CD4-positive, alpha-beta T cell (primary cell): ENCODE results near the gene HDAC4. TPM values are rescaled to one million over a fixed set of nuclear protein-coding genes. Genes with fewer than 3 reads are reported as not detected.

Source experiments
- ATAC-seq: fragments of 200-7000 bp; cut with Tn5 transposase; one replicate; pipeline ENCODE4 v1.10.0; 2022; ENCODE audit warnings: mild to moderate bottlenecking; ENCODE audit not compliant: poor library complexity
- CTCF ChIA-PET: fragments of 350-600 bp; sonication (Branson Sonifier 250); formaldehyde crosslinking; loops from one replicate; lab custom pipeline; 2021; ENCODE audit warnings: antibody characterized with exemption, inconsistent platforms; lab: Charles Lee
- POLR2A ChIA-PET: fragments of 350-600 bp; sonication (Branson Sonifier 250); formaldehyde crosslinking; loops from one replicate; lab custom pipeline; 2021; ENCODE audit warnings: antibody characterized with exemption, inconsistent platforms; lab: Charles Lee
- DNase-seq, 14 experiments: peaks; one replicate each; pipeline ENCODE4 v3.0.0-alpha.2; 2013 to 2020; ENCODE audit warnings: mixed read lengths in 2 of 14
- H3K27ac ChIP-seq, 2 donors: one replicate each; pipeline versions ENCODE4 v1.5.1 to v1.7.0; 2013; ENCODE audit warnings: low read length in 2 of 2, low read depth in 1 of 2, mild to moderate bottlenecking in 1 of 2
- H3K27me3 ChIP-seq, 2 experiments: 1 replicate in 1 of 2; 2 replicates in 1 of 2; pipeline versions ENCODE4 v1.6.1 to v1.7.0; 2013; ENCODE audit warnings: low read length in 2 of 2, control low read depth in 1 of 2, mild to moderate bottlenecking in 1 of 2, moderate library complexity in 1 of 2; ENCODE audit not compliant: insufficient read depth in 2 of 2, control insufficient read depth in 1 of 2
- H3K36me3 ChIP-seq: one replicate; pipeline ENCODE4 v1.6.1; 2013; ENCODE audit warnings: low read length, control low read depth; ENCODE audit not compliant: insufficient read depth
- H3K4me1 ChIP-seq: one replicate; pipeline ENCODE4 v1.6.1; 2013; ENCODE audit warnings: low read length, control low read depth; ENCODE audit not compliant: insufficient read depth
- H3K4me3 ChIP-seq: one replicate; pipeline ENCODE4 v1.5.1; 2013; ENCODE audit warnings: mild to moderate bottlenecking, low read length, moderate library complexity
- H3K9me3 ChIP-seq, 2 experiments: 1 replicate in 1 of 2; 2 replicates in 1 of 2; pipeline versions ENCODE4 v1.6.1 to v1.7.0; 2013; ENCODE audit warnings: low read length in 2 of 2, mild to moderate bottlenecking in 2 of 2, control low read depth in 1 of 2, moderate library complexity in 1 of 2; ENCODE audit not compliant: control insufficient read depth in 1 of 2, insufficient read depth in 1 of 2
- H3K27ac Mint-ChIP-seq: one replicate; pipeline ENCODE4 v1.8.0; 2020; ENCODE audit warnings: mixed read lengths
- H3K27me3 Mint-ChIP-seq: one replicate; pipeline ENCODE4 v1.8.0; 2021; ENCODE audit warnings: mixed read lengths
- H3K36me3 Mint-ChIP-seq: one replicate; pipeline ENCODE4 v1.8.0; 2021; ENCODE audit warnings: low read depth, mixed read lengths
- H3K4me1 Mint-ChIP-seq: one replicate; pipeline ENCODE4 v1.8.0; 2021; ENCODE audit warnings: low read depth, mixed read lengths
- H3K4me3 Mint-ChIP-seq: one replicate; pipeline ENCODE4 v1.8.0; 2020; ENCODE audit warnings: mild to moderate bottlenecking, mixed read lengths
- H3K9me3 Mint-ChIP-seq: one replicate; pipeline ENCODE4 v1.8.0; 2020; ENCODE audit warnings: mixed read lengths
- intact Hi-C, 2 experiments: fragments of 100-400 bp; cut with DNase I in 1 of 2; cut with micrococcal nuclease in 1 of 2; formaldehyde crosslinking; loops; one replicate each; pipeline versions ENCODE4 v1.15.1 to v1.9.0; 2023 to 2025; cut with DNase I, micrococcal nuclease
- total RNA-seq, 174 experiments: library from RNA in 2 of 174; stranded (reverse) in 2 of 174; gene quantifications; one replicate each; pipeline ENCODE4 v1.2.3 and lab custom pipeline; 2021 to 2026
- TF ChIP-seq, protein P1 (sequence below): fragments of 200-600 bp; IDR thresholded peaks from one replicate; pipeline ENCODE4 v1.8.0; 2022; ENCODE audit warnings: antibody characterized with exemption, mild to moderate bottlenecking

The HDAC4 gene
- total RNA-seq, 2 experiments from 2014 or later, result 45.3 to 49.2 TPM

DNA sequence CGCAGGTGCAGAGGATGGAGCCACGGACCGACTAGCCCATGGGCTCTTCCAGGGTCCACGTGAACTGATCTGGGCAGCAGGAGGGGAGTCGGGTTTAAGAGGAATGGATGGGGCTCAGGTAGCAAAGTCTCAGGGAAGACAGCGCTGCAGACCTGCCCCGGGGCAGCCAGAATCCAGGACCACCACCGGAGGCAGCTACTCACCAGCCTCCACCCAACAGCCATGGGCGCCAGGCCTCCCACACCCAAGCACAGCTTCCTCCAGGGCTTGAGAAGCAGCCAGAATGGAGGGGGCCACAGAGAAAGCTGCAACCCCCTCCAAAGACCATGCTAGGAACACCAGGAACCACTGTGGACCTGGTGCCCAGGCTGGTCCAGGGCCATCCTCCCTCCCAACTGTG is 388.6 kb downstream of the HDAC4 start:
- ATAC-seq, result no peak
- no peaks in the 10 kb centered on the region for H3K36me3 Mint-ChIP-seq
- H3K9me3 Mint-ChIP-seq, result no peaks in the 10 kb centered on the region
- DNase-seq, result peak in 1 of 14 experiments; percentile 10
- peaks cover 29% of the 10 kb centered on the region for H3K27me3 Mint-ChIP-seq
- Histone ChIP-seq H3K4me3 (no peak overlapping the region), H3K36me3 (no peaks in the 10 kb centered on the region), H3K27me3 (peaks cover 11 to 20% of the 10 kb centered on the region in 2 experiments), H3K27ac (no peak overlapping the region), H3K4me1 (no peaks in the 10 kb centered on the region), H3K9me3 (peaks cover 0 to 10% of the 10 kb centered on the region in 2 experiments)
- TF ChIP-seq, protein P1, sequence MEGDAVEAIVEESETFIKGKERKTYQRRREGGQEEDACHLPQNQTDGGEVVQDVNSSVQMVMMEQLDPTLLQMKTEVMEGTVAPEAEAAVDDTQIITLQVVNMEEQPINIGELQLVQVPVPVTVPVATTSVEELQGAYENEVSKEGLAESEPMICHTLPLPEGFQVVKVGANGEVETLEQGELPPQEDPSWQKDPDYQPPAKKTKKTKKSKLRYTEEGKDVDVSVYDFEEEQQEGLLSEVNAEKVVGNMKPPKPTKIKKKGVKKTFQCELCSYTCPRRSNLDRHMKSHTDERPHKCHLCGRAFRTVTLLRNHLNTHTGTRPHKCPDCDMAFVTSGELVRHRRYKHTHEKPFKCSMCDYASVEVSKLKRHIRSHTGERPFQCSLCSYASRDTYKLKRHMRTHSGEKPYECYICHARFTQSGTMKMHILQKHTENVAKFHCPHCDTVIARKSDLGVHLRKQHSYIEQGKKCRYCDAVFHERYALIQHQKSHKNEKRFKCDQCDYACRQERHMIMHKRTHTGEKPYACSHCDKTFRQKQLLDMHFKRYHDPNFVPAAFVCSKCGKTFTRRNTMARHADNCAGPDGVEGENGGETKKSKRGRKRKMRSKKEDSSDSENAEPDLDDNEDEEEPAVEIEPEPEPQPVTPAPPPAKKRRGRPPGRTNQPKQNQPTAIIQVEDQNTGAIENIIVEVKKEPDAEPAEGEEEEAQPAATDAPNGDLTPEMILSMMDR, result no peak
- no peak overlapping the region for H3K27ac Mint-ChIP-seq
- no peaks in the 10 kb centered on the region for H3K4me1 Mint-ChIP-seq
- POLR2A ChIA-PET, result no interaction called here
- CTCF ChIA-PET, result no interaction called here
- H3K4me3 Mint-ChIP-seq, result no peak overlapping the region
- intact Hi-C loops, result no loop called here

DNA sequence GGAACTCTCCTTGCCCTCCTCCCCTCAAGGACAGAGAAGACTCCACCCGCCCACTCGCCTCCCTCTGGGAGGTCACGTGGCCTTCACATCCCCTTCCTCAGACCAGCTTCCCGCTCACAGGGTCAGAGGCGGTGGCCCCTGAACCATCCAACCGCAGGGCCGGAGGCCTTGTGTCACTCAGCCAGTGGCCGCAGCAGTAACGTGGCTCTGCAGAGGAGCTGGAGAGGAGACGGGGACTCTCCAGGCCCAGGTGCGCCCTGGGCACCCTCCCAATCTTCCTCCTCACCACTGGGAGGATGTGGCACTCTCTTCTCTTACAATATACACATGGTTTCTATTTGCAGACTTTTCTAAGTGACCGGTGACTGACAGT is 391.2 kb downstream of the HDAC4 start:
- Histone ChIP-seq H3K27ac (no peak overlapping the region), H3K4me1 (no peaks in the 10 kb centered on the region), H3K36me3 (no peaks in the 10 kb centered on the region), H3K4me3 (no peak overlapping the region), H3K9me3 (peaks cover 0 to 10% of the 10 kb centered on the region in 2 experiments), H3K27me3 (peaks cover 15 to 22% of the 10 kb centered on the region in 2 experiments)
- DNase-seq (peak in 1 of 14 experiments; percentile 24), ATAC-seq (no peak)
- no peaks in the 10 kb centered on the region for H3K36me3 Mint-ChIP-seq
- ChIA-PET POLR2A (no interaction called here), CTCF (no interaction called here)
- no peak overlapping the region for H3K27ac Mint-ChIP-seq
- no peaks in the 10 kb centered on the region for H3K4me1 Mint-ChIP-seq
- no peaks in the 10 kb centered on the region for H3K9me3 Mint-ChIP-seq
- peaks cover 38% of the 10 kb centered on the region for H3K27me3 Mint-ChIP-seq
- H3K4me3 Mint-ChIP-seq, result no peak overlapping the region
- intact Hi-C loops, result no loop called here
- TF ChIP-seq, protein P1, result no peak

DNA sequence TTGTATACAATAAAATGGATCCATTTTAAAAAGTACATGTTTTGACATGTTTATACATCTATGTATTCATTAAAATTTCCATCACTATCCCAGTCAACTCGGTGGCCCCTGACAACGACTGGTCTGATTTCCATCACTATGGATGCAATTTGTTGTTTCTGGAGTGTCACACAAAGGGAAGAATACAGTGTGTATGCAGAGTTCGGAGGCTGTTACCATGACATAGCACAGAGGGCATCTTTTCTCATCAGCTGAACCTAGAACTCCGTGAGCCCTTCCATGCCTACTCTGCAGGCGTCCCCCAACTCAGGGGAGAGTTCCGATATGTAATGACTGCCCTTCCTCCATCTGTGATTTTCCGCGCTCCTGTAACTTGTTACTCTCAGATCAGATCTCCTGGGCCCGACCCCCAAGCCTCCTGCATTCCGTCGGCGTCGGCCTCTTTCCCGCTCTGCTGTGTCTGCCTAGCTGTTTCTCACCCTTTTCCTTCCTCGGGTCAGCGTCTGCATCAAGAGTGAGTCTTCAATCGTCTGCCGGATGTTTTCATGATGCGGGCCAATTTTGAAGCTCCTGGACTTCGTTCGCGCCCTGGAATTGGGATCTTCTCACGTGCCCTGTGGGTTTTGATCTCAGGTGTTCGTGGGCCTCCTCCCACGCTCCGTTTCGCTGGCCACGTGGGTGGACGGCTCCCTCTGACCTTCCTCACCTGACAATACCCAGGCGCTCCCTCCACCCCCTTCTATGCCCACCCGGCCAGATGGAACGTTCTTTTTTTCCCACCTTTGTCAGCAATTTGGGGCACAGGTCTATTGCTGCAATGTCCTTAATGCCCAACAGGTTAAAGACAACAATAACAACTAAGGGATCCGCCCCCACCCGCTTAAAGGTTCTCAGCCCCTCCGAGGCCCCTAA is 391.9 kb downstream of the HDAC4 start:
- Histone ChIP-seq H3K27ac (no peak overlapping the region), H3K4me3 (no peak overlapping the region), H3K9me3 (peaks cover 0 to 10% of the 10 kb centered on the region in 2 experiments), H3K27me3 (peaks cover 15 to 21% of the 10 kb centered on the region in 2 experiments), H3K4me1 (no peaks in the 10 kb centered on the region), H3K36me3 (no peaks in the 10 kb centered on the region)
- H3K4me3 Mint-ChIP-seq, result no peak overlapping the region
- H3K4me1 Mint-ChIP-seq, result no peaks in the 10 kb centered on the region
- ATAC-seq (no peak), DNase-seq (peak in 1 of 14 experiments; percentile 16)
- intact Hi-C loops, result no loop called here
- H3K27ac Mint-ChIP-seq, result no peak overlapping the region
- TF ChIP-seq, protein P1, result no peak
- H3K36me3 Mint-ChIP-seq, result no peaks in the 10 kb centered on the region
- ChIA-PET CTCF (no interaction called here), POLR2A (no interaction called here)
- H3K9me3 Mint-ChIP-seq, result no peaks in the 10 kb centered on the region
- H3K27me3 Mint-ChIP-seq, result peaks cover 44% of the 10 kb centered on the region
